M059J (cell line): ENCODE data around the gene GTSE1. TPM values are rescaled to one million over a fixed set of nuclear protein-coding genes. Genes with fewer than 3 reads are reported as not detected.

Experiments used
- DNase-seq: peaks from one replicate; pipeline ENCODE4 v3.0.0-alpha.2; 2012; ENCODE audit warnings: low read depth
- total RNA-seq: library from RNA; depleted of rRNA; stranded (reverse); fragments of >200 nt; shearing (Covaris generic); gene quantifications from 2 replicates; pipeline ENCODE4 v1.2.3, GENCODE V29; 2014

Gene GTSE1
- total RNA-seq, 1 experiment from 2014 or later = 26.7 TPM

- peak; percentile 66 for DNase-seq
Measured at GRCh38 chr22:46352691-46353386, 56.2 kb downstream of the GTSE1 start.

GRCh38 chr22:46353483-46354105, 56.9 kb downstream of the GTSE1 start:
- DNase-seq = no peak

GRCh38 chr22:46354176-46354992, 57.7 kb downstream of the GTSE1 start:
- no peak for DNase-seq

GRCh38 chr22:46354993-46355305, 58.3 kb downstream of the GTSE1 start:
- DNase-seq = no peak

GRCh38 chr22:46355369-46355995, 58.8 kb downstream of the GTSE1 start:
- peak; percentile 43 for DNase-seq

GRCh38 chr22:46355996-46356471, 59.4 kb downstream of the GTSE1 start:
- DNase-seq = no peak

- no peak for DNase-seq
Measured at GRCh38 chr22:46356496-46357480, 60.1 kb downstream of the GTSE1 start.

GRCh38 chr22:46357711-46358520, 61.2 kb downstream of the GTSE1 start:
- DNase-seq = no peak

- DNase-seq = no peak
Measured at GRCh38 chr22:46358766-46359165, 62.1 kb downstream of the GTSE1 start.

- DNase-seq = no peak
Measured at GRCh38 chr22:46359362-46359761, 62.7 kb downstream of the GTSE1 start.

- DNase-seq = no peak
Measured at GRCh38 chr22:46360097-46360496, 63.4 kb downstream of the GTSE1 start.

- no peak for DNase-seq
Measured at GRCh38 chr22:46360891-46361290, 64.2 kb downstream of the GTSE1 start.

- DNase-seq = no peak
Measured at GRCh38 chr22:46361826-46362202, 65.1 kb downstream of the GTSE1 start.

- no peak for DNase-seq
Measured at GRCh38 chr22:46362203-46362933, 65.7 kb downstream of the GTSE1 start.

GRCh38 chr22:46362934-46363515, 66.4 kb downstream of the GTSE1 start:
- no peak for DNase-seq

- DNase-seq = no peak
Measured at GRCh38 chr22:46363611-46364321, 67.1 kb downstream of the GTSE1 start.

GRCh38 chr22:46364341-46365165, 67.9 kb downstream of the GTSE1 start:
- no peak for DNase-seq
